Stimulated activated CD8-positive, alpha-beta memory T cell treated with anti-CD3 and anti-CD28 coated beads, Interleukin-7, amount 100 ng/mL, for 4 hours (primary cell): ENCODE results near the gene AATK.

Experiments used
- DNase-seq, 2 donors: peaks; one replicate each; pipeline ENCODE4 v3.0.0-alpha.2; 2020; ENCODE audit warnings: low read depth in 2 of 2

The AATK gene

DNA sequence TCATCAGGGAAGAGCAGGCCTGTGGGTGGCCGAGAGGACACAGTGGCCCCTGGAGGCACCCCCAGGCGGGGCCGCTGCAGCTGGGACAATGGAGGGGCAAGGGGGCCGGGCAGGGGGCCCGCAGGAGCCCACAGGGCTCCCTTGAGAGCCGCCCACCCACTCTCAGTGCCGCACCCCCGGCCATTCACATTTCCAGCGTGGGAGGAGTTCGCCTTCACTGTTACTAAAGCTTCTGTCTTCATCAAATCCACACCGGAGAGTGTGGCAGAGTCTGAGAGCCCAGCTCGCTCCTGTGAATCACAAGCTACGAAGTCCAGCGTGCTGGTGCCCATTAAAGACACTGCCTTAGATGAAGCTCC lies 21.6 kb downstream of the AATK start:
- DNase-seq, result no peak

DNA sequence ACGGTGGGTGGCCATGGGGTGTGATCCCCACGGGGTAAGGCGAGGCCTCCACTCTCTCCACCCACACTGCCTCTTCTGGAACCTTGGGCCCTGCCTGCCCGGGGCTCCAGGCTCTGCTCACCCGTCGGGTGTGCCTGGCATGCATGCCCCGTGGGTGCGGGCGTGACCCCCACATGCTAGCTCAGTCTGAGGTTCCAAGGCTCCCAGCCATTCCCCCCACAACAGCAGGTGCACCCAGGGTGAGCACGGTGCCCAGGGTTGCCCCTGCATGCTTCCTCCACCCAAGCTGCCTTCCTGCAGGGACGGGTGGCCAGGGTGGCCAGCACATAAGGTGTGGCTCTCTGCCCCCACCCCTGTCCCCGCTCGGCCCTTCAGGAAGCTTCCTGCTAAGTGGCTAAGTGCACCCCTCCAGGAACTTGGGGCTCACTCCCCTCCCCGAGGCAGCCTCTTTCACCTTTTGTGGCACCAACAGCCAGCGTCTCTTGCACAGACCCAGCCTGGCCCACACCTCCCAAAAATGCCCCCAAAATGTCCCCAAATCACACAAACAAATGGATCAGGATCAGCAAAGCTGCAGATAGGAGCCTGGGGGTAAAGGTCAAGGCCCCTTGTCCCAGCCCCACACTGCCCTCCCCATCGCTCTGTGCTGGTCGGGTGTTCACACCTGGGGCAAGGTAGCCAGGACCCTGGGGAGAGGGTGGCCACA lies 22.2 kb downstream of the AATK start:
- DNase-seq, result no peak

DNA sequence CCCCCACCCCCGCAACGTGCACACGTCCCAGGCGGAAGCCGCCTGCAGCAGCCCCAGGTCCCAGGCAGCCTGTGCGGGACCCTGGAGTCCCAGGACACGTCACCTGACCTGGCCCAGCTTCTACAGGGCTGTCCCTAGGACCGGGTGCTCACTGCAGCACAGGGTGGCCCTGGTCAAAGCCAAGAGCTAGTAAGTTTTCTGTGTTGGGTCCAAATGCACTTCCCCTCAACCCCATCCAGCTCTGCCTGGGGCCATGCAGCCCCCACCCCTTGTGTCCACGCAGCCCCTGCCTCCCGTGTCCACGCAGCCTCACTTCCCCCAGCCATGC lies 22.9 kb downstream of the AATK start:
- no peak for DNase-seq

DNA sequence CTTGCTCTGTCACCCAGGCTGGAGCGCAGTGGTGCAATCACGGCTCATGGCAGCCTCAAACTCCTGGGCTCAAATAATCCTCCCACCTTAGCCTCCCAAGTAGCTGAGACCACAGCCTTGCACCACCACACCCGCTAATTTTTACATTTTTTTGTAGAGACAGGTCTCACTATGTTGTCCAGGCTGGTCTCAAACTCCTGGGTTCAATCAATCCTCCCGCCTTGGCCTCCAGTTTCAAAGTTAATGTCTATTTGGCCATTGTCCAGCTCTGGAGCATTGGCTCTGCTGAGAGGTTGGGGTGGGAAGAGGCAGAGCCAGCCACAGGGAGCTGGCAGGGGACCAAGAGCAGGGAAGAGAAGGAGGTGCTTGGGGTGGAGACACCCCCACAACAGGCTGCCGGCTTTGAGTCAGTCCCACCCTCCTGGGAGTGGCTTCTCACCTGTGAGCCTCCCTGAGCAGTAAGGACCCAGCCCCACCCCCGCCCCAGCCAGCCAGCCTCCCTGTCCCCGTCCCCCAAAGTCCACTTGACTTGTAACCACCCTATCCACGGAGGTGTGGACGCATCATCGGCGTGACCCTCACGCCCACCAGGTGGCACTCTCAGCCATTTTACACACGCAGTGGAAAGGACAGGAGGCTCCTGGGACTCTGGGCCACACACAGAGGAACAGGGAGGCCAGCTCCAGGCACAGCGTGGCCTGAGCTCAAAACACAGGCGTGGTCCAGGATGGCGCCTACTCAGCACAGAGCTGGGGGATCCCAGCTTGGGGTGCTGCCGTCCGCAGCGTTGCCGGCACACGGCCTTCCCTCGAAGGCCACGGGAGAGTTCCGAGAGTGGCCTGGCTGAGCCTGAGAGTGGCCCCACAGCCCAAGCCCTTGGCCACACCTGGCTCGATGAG lies 23.5 kb downstream of the AATK start:
- DNase-seq, result peak; percentile 12 to 25

DNA sequence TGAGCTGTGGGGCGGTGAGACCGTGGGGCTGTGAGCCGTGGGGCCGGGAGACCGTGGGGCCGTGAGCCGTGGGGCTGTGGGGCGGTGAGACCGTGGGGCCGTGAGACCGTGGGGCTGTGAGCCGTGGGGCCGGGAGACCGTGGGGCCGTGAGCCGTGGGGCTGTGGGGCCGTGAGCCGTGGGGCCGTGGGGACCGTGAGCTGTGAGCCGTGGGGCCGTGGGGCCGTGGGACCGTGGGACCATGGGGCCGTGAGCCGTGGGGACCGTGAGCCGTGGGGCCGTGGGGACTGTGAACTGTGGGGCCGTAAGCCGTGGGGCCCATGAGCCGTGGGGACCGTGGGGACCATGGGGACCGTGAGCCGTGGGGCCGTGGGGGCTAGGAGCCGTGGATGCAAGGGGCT lies 25.3 kb downstream of the AATK start:
- no peak for DNase-seq

DNA sequence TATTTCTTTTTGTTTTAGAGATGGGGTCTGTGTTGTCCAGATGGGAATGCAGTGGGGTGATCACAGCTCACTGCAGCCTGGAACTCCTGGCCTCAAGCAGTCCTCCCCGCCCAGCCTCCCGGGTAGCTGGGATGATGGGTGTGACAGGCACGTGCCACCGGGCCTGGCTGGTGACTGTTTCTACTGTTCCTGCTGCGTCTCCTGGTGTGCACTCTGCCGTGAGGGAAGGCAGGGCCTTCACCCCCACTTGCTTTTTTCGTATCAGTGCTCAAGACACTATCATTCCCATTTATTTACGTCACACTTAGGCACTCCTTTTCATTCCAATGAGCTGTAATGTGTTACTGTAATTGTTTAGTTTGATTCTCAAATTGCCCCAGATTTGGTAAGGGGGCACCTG lies 26.0 kb downstream of the AATK start:
- no peak for DNase-seq

DNA sequence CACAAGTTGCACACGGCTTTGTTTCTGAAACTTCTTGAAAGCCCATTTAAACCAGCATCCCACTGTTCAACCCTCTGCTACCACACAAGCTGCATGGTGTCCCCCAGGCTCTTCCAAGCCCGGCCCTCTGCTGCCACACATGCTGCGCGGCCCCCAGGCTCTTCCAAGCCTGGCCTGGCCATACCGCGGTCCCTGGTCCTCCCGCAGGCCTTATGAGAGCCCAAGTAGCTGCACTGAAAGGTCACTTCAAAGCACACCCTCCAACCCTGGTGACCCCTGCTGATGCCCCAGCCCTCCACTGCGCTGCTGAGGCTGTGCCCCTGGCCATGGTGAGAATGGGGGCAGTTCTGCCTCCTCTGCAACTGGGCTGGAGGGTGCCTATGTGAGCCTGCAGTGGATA lies 26.6 kb downstream of the AATK start:
- no peak for DNase-seq

DNA sequence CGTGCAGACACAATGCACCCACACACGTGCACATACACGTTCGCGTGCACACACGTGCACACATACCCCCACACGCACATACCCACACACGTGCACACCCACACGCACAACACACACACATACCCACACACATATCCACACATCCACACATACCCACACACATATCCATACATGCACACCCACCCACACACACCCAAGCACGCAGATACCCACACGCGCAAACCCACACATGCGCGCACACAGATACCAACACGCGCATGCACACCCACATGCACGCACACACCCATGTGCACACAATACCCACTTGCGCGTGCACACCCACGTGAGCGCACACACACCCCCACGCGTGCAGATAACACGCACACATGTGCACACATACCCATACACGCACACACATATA lies 27.5 kb downstream of the AATK start:
- no peak for DNase-seq

DNA sequence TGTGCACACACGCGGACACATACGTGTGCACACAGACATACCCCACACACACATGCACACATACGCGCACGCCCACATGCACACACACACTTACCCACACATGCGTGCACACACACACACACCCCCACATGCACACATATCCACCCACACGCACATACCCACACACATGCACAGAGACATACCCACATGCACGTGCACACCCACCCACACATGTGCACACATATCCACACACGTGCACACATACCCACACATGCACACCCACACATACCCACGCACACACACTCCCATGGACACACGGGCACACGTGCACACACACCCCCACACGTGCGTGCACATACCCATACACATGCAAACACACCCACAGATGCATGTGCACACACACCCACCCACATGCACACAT lies 27.9 kb downstream of the AATK start:
- DNase-seq, result no peak

DNA sequence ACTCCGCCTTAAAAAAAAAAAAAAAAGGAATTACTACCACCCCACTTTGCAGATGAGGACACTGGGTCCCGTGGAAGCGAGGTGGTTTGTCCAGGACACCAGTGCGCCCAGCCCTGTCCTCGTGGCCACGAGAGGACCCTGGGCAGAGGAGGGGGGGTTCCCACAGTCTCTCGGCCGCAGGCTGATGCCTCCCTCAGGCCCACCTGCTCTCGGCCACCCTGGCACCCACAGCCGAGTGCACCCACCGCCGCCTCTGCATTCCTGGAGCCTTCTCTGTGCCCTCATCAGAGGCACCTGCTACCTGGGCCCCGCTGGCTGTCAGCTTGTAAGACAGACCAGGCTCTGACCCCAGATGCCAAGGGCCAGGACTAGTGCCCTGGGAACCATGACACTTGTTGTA lies 28.8 kb downstream of the AATK start:
- no peak for DNase-seq

DNA sequence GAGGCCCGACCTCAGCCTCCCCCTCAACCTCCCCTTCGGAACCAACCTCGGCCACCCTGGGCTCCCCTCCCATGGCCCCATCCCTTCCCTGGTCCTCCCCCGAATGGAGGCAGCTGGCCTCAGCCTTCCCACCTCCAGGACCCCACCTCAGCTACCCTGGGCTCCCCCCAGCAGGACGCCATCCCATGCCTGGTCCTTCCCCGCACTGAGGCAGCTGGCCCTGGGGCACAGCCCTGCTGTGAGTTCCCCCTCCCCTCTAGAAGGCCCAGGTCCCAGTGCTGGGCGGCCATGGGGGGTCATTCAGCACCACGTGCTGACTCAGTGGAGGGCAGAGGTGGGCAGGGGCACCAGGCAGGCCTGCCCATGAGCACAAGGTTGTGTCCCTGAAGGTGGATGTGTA lies 29.7 kb downstream of the AATK start:
- DNase-seq, result no peak

DNA sequence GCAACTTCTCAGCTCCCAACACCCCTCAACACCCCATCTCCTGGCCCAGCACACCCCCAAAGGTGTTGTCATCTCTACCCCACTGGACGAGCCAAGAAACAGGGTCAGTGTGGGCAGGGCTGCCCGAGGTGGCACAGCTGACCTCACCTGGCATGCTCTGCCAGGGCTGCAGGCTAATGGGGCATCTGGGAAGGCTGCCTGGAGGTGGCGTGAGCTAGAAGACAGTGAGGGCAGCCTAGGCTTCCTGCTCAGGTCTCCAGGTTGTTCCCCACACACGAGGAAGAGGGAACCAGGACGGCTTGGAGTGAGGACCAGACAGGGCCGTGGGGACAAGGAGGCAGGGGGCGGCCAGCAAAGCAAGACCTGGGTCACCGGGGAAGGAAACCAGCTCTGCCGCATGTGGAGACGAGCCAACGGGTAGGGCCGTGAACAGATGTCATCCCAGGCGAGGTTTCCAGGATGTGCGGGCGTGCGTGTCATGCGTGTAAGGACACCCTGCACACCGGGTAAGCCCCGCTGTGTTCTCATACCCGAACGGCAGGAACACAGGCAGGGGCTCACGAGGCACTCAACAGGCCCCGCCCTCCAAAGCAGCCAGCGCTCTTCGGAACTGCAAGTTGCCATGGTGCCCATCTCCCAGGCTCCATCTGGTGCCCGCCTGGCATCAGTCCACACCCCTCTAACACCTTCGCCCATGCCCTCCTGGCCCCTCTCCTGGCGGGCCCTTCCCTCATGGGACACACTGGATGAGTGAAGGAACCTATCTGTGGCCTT lies 30.3 kb downstream of the AATK start:
- DNase-seq, result no peak

DNA sequence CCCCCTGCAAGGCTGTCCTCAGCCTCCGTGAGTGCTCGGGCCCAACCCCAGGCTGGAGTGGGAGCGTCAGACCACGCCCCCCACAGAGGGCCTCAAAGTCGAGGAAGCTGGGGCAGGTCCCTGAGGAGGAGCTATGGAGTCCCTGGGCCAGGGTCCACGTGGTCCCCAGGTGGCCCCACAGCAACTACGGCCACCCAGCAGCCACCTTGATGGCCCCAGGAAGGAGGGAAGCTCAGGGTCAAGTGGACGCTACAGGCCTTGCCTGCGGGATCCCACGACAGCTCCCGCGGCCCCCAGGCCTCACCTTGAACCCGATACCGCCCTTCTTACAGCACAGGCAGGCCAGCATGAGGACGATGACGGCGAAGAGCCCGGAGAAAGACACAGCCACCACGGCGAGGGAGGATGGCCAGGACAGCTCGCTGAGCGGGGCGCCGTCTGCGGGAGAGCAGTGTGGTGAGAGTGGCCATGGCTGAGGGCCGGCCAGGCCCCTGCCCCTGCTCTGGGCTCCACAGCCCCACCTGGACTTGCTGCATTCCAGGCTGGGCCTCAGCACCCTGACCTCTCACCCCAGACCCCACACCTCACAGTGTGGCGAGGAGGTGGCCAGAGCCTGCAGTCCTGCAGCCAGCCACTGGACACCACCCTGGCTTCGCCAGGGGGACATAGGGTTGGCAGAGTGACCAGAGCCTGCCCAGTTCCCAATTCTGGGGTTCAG lies 31.8 kb downstream of the AATK start:
- DNase-seq, result no peak

DNA sequence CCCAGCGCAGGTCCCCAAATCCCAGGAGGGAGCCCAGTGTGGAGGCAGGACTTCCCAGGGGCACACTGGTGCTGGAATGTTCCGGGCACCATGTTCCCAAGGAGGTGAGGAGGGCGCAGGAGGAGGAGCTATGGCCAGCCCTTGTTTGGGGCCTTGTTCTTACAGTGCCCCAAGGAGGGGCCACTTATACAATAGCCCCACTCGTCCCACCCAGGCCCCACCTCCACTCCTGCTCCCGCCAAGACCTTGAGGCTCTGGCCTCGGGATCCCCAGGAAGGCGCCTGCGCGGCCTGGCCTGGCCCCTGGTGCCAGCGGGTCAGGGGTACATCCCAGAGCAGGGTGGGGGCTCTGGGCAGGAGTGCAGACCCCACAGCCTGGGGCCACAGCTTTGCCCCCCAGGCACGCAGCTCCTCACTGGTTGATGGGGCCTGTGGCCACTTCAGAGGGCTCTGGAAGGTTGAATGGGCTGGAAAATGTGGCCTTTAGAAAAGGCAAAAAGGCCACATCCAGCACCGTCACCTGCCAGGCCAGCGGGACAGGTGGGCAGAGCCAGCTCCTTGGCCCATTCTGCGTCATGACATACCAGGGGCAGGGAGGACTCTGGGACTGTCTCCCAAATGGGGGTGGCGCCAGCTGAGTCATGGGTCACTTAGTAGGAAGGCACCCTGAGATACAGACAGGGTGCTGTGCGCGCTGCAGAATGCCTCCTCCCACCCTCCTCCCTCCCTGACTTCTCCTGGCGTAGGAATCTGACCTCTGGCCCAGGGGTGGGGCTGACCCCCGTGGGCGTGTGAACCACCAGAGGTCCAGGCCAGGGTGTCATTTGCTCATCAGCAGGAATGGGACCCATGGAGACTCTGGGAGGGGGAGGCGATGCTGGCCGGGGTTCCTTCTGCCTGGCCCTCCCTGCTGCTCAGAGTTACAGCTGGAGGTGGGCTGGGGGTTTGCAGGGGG lies 33.0 kb downstream of the AATK start:
- DNase-seq, result no peak

DNA sequence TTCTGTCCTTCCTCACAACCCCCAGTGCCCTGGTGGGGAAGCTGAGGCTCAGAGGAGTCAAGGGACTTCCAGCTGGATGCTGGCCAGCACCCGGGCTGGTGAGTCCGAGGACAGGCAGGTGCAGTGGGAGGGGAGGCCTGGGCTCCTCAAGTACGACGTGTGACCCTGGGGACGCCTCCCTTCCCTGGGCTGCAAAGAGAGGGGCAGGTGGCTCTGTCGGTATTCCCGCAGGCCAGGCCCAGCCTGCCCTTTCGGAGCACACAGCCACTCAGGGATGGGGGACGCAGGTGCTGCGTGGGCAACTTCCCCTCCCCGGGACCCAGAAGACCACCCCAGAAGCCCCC lies 33.9 kb downstream of the AATK start:
- no peak for DNase-seq

DNA sequence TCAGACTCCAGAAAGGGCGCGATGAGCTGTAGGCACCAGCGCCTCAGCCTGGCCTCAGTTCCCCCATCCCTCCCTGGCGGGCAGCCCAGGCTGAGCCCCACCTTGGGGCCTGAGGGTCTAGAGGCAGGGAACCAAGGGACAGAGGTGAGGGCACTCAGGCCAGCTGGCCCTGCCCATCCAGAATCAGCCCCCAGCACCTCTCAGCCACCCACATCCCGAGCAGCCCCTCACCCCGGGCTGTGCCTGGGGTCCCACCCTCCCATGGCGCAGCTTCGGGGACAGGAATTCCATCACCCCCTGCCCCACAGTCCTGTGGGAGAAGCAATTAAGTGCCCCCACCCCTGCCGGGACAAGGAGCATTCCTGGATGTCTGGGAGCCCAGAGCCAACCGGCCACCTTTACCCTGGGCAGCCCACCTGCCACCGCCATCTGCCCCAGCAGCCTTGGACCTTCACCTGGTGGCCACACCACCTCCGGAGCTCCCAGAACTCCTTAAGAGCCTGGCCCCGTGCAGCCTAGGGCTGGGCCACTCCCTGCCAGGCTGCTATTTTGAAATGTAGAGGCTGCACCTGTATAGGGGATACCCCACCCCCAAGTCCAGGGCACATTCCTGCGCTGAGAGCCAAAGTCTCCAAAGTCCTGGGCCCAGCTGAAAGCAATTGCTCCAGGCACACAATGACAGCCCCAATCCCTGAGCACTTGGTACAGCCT lies 34.4 kb downstream of the AATK start:
- no peak for DNase-seq

DNA sequence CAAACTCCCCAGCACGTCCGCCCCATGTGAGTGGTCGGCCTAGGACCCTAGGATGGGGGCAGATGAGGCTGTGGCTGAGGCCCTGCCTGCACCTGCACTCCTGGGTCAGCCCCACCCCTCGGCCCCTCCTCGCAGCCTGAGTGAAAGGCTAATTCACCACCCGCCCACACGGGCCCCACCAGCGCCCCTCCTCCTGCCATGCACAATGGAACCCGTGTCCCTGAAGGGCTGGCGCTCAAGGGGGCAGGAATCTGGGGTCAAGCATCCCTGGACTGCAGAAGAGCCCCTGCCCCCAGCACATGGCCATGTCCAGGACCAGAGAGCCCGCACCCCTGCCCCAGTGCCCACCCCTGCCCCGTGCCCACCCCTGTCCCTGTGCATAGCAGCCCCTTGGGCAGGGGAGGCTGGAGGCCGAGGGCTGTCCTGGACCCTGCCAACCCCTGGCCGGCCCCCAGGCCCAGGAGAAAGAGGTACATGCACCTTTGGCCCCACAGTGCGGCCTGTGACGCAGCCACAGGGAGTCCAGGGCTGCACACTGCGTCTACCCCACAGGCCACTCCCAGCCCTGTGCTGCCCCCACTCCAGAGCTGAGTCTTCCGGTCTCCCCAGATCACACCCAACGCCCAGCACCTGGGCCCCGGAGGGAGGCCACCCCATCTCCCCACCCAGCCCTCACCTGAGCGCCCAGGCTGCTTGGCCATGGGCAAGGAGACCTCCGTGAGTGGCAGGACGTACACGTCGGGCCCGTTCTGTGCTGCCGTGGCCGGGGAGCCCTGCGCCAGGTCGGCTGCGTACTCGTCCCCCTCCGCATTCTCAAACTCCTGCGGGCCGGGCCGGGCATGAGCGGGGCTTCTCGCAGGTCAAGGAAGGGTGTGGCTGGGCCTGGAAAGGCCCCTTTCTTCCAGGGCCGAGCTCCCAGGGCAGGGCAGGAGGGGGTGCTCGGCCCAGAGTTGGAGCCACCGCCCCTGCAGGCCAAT lies 35.3 kb downstream of the AATK start:
- DNase-seq, result no peak

DNA sequence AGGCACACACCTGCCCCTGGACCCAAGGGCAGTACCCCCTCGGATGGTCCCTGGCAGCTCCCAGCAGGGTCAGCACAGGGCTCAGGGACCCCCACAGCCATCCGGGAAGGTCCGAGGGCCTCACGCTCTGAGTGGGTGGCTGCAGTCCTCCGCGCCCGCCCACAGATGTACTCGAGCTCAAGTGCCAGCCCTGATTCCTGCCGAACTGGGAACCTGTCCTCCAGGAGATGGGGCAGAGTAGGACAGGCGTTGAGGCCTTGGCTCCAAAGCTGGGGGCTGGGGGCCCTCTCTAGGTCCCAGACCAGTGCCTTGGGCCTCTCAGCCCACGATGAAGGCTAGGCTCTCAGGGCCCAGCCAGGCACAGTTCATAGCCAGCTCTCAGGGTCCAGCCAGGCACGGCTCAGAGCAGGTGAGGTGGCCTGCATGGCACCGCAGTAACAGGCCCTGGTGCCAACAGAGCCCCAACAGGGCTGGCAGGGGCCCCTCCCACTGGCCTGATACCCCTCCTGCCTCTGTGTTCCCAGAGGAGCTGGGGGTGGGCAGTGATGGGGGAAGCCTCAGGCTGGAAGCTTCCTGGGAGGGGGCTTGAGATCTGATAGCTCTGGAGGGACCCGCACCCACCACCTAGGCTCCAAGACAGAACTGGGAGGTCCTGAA lies 36.2 kb downstream of the AATK start:
- DNase-seq, result no peak

DNA sequence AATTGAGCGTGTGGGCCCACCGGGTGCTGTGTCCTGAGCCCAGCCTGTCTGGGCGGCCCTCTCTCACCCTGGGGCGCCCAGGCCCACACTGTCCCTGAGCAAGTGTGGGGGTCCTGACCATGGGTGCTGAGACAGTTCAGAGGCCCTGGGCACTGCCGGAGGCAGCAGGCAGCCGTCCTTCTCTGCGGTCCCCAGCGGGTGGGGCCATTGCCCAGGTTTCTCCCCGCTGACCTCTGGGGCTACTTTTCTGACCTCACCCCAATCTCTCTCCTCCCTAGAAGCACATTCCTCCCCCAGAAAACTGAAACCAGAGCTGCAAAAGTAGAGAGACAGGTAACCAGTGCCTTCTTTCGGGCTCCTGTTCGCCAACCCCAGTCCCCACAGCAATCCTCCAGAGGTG lies 36.7 kb downstream of the AATK start:
- no peak for DNase-seq
